GM23248 (cell line): ENCODE data around the gene MESD.

Experiments used
- EZH2 ChIP-seq: fragments of 200-600 bp; sonication (generic); IDR thresholded peaks from 2 replicates; pipeline ENCODE4 v1.6.1; 2018; ENCODE audit warnings: antibody characterized with exemption, mild to moderate bottlenecking; ENCODE audit not compliant: insufficient read depth, poor library complexity, severe bottlenecking
- EZH2phosphoT487 ChIP-seq: fragments of 200-600 bp; sonication (generic); IDR thresholded peaks from 2 replicates; pipeline ENCODE4 v1.6.1; 2018; ENCODE audit warnings: antibody characterized with exemption, moderate library complexity, mild to moderate bottlenecking, low read depth; ENCODE audit not compliant: insufficient read depth

DNA sequence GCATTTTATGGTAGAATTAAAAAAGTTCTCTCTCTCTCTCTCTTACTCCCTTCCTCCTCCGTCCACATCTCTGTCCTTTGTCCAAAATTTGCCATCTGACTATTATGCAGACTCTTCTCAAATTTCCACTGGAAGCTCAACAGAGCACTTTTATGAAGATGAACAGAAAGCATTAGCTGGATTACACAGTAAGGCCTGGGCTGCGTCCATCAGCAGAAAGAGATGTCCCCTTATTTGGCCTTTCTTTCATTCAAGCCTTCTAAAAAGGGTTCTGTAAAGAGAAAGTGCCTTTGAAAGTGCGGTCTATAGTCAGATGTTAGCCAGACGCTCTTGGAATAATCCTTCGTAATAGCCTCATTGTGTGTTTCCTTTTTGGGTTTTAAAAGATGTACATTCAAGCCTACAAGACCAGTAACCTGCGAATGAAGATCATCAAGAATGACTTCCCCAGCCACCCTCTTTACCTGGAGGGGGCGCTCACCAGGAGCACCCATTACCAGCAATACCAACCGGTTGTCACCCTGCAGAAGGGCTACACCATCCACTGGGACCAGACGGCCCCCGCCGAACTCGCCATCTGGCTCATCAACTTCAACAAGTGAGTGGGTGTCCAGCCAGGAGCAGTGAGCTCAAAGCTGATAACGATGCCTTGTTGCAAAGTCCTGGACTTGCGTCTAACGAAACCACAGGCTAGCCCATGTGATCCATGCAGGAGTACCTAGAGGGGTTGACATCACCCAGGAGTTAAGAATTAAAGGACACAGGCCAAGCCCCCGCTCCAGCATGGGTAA, 53.1 kb downstream of the MESD start:
- no peak for TF ChIP-seq EZH2
- no peak for TF ChIP-seq EZH2phosphoT487
